ENCODE results near the gene SLC13A5. TPM values are rescaled to one million over a fixed set of nuclear protein-coding genes. Genes with fewer than 3 reads are reported as not detected.

The SLC13A5 gene
- total and polyA plus RNA-seq, 2 donors (not counting 1 experiment from before 2014, with no cell fraction given): not detected

- ChIA-PET CTCF (interaction anchor here (0.8 to 1.8 kb wide), 3 partner anchors 9 to 177 kb away, joined by 4 to 7 read pairs (median 5); no protein-coding TSS in a partner anchor), POLR2A (interaction anchor here (1.0 to 2.4 kb wide), 3 partner anchors 9 to 14 kb away, joined by 3 to 17 read pairs (median 4); no protein-coding TSS in a partner anchor)
- Histone ChIP-seq H3K9me3 (ENCODE audit: control extremely low read depth in 1 of 3, control insufficient read depth in 2 of 3, insufficient read depth in 1 of 3, low read length in 2 of 3) (peaks cover 0 to 5% (median 0%) of the 10 kb centered on the region in 3 donors), H3K79me2 (ENCODE audit: control insufficient read depth, insufficient read depth, low read length) (peaks cover 32% of the 10 kb centered on the region), H3K36me3 (replicated peaks in 1 of 2; ENCODE audit: control extremely low read depth in 1 of 2, control insufficient read depth in 1 of 2, extremely low read depth in 1 of 2, insufficient read depth in 2 of 2, low read length in 1 of 2) (peaks cover 0 to 23% of the 10 kb centered on the region in 2 experiments), H3K4me2 (replicated peaks; ENCODE audit: low read depth, low read length, poor library complexity, severe bottlenecking) (peak overlapping the region; percentile 82), H3K27me3 (replicated peaks in 1 of 4; ENCODE audit: control extremely low read depth in 1 of 4, control insufficient read depth in 3 of 4, insufficient read depth in 4 of 4, low read length in 3 of 4) (no peaks in the 10 kb centered on the region), H4K20me1 (ENCODE audit: control insufficient read depth, insufficient read depth, low read length, poor library complexity, severe bottlenecking) (peaks cover 21% of the 10 kb centered on the region), H3K27ac (ENCODE audit: low read length in 2 of 2) (peak overlapping the region; percentile 96 to 99), H3K9ac (ENCODE audit: low read length) (peak overlapping the region; percentile 99), H3K4me3 (ENCODE audit: control extremely low read depth in 1 of 5, extremely low read depth in 1 of 5, insufficient read depth in 1 of 5, low read depth in 2 of 5, low read length in 4 of 5) (peak overlapping the region; percentile 17 to 92 (median 74)), H3K4me1 (ENCODE audit: control insufficient read depth in 2 of 2, insufficient read depth in 2 of 2, low read length in 2 of 2) (peaks cover 28 to 50% of the 10 kb centered on the region in 2 donors), H2AFZ (ENCODE audit: insufficient read depth, low read depth, low read length, poor library complexity, severe bottlenecking) (peak overlapping the region; percentile 82)
- TF ChIP-seq EZH2 (IDR thresholded peaks at IDR 0.05; ENCODE audit: borderline replicate concordance, insufficient read depth, low read depth, low read length, poor library complexity, severe bottlenecking) (no peak), CTCF (IDR thresholded peaks at IDR 0.05) (no peak)
- Mint-ChIP-seq H3K9me3 (ENCODE audit: insufficient read depth) (no peaks in the 10 kb centered on the region), H3K27ac (peak overlapping the region; percentile 64), H3K4me3 (peak overlapping the region; percentile 99), H3K27me3 (no peaks in the 10 kb centered on the region), H3K4me1 (peaks cover 68% of the 10 kb centered on the region)
- intact Hi-C loops (cut with micrococcal nuclease): loop anchor here (1.0 to 10.0 kb wide), 6 partner anchors 11 to 1183 kb away; partner anchors contain the start of genes DERL2, KDM6B, MIS12 and NLRP1
- no peak for DNase-seq
- WGBS (ENCODE audit: insufficient coverage): 6% methylated on average over 47 of the region's 47 CpGs
- peak; percentile 3 for ATAC-seq (ENCODE audit: low read depth)
Observed at GRCh38 chr17:6651919-6652452, 61.2 kb downstream of the SLC13A5 start.

Data from B cell (primary cell).